Stimulated activated memory B cell treated with anti-CD40 and anti-IgM and Interleukin-4, amounts not matched to agents 10 μg/mL and 1 μg/mL and 100 μg/mL, for 72 hours (primary cell): Measurements from ENCODE around the gene PDE6D.
"Not testable (repeated sequence)": the region's sequence is repeated elsewhere in the genome, so short reads cannot be mapped to it uniquely, and the experiment has no call there.

Experiments
- ATAC-seq: fragments of 150-1000 bp; cut with Tn5 transposase; 2 replicates; pipeline ENCODE4 v1.10.0; 2021
- H3K27ac Mint-ChIP-seq: one replicate; pipeline ENCODE4 v1.8.0; 2022; ENCODE audit warnings: mild to moderate bottlenecking, mixed read lengths
- H3K27me3 Mint-ChIP-seq: one replicate; pipeline ENCODE4 v1.8.0; 2022; ENCODE audit warnings: mixed read lengths
- H3K36me3 Mint-ChIP-seq: one replicate; pipeline ENCODE4 v1.8.0; 2022; ENCODE audit warnings: mixed read lengths
- H3K4me1 Mint-ChIP-seq: one replicate; pipeline ENCODE4 v1.8.0; 2022; ENCODE audit warnings: mixed read lengths
- H3K4me3 Mint-ChIP-seq: one replicate; pipeline ENCODE4 v1.8.0; 2022; ENCODE audit warnings: mild to moderate bottlenecking, moderate library complexity, mixed read lengths
- H3K9me3 Mint-ChIP-seq: one replicate; pipeline ENCODE4 v1.8.0; 2022; ENCODE audit warnings: mixed read lengths

The PDE6D gene

GRCh38 chr2:231748153-231748896, 32.8 kb downstream of the PDE6D start:
- not testable (repeated sequence) for H3K4me3 Mint-ChIP-seq, H3K4me1 Mint-ChIP-seq, H3K27ac Mint-ChIP-seq, H3K36me3 Mint-ChIP-seq, H3K9me3 Mint-ChIP-seq, ATAC-seq, H3K27me3 Mint-ChIP-seq

- H3K36me3 Mint-ChIP-seq, result peaks cover under 1% of the 10 kb centered on the region
- H3K27me3 Mint-ChIP-seq, result no peaks in the 10 kb centered on the region
- H3K4me3 Mint-ChIP-seq, result no peak overlapping the region
- no peak overlapping the region for H3K27ac Mint-ChIP-seq
- no peaks in the 10 kb centered on the region for H3K9me3 Mint-ChIP-seq
- peaks cover 5% of the 10 kb centered on the region for H3K4me1 Mint-ChIP-seq
- ATAC-seq, result no peak
These were observed 35.6 kb downstream of the PDE6D start for GRCh38 chr2:231745303-231746038.

GRCh38 chr2:231743376-231744116, 37.5 kb downstream of the PDE6D start:
- Mint-ChIP-seq H3K27ac (no peak overlapping the region), H3K36me3 (peaks cover 12% of the 10 kb centered on the region), H3K4me1 (peaks cover 3% of the 10 kb centered on the region), H3K9me3 (no peaks in the 10 kb centered on the region), H3K4me3 (no peak overlapping the region), H3K27me3 (no peaks in the 10 kb centered on the region)
- no peak for ATAC-seq

GRCh38 chr2:231737761-231738160, 43.3 kb downstream of the PDE6D start:
- Mint-ChIP-seq H3K36me3 (peaks cover 35% of the 10 kb centered on the region), H3K4me1 (no peaks in the 10 kb centered on the region), H3K27ac (no peak overlapping the region), H3K27me3 (no peaks in the 10 kb centered on the region), H3K4me3 (no peak overlapping the region), H3K9me3 (no peaks in the 10 kb centered on the region)
- ATAC-seq, result no peak

- Mint-ChIP-seq H3K4me3 (no peak overlapping the region), H3K27me3 (no peaks in the 10 kb centered on the region), H3K9me3 (no peaks in the 10 kb centered on the region), H3K4me1 (no peaks in the 10 kb centered on the region), H3K36me3 (peaks cover 33% of the 10 kb centered on the region), H3K27ac (no peak overlapping the region)
- ATAC-seq, result no peak
These were observed 48.5 kb downstream of the PDE6D start for GRCh38 chr2:231732604-231733003.

- no peaks in the 10 kb centered on the region for H3K9me3 Mint-ChIP-seq
- H3K27ac Mint-ChIP-seq, result peak overlapping the region; percentile 5
- no peak overlapping the region for H3K4me3 Mint-ChIP-seq
- H3K36me3 Mint-ChIP-seq, result peaks cover 14% of the 10 kb centered on the region
- H3K4me1 Mint-ChIP-seq, result no peaks in the 10 kb centered on the region
- H3K27me3 Mint-ChIP-seq, result no peaks in the 10 kb centered on the region
- ATAC-seq, result no peak
These were observed 53.5 kb downstream of the PDE6D start for GRCh38 chr2:231727621-231728020.

GRCh38 chr2:231726276-231726675, 54.8 kb downstream of the PDE6D start:
- Mint-ChIP-seq H3K27me3 (no peaks in the 10 kb centered on the region), H3K27ac (no peak overlapping the region), H3K36me3 (peaks cover under 1% of the 10 kb centered on the region), H3K9me3 (no peaks in the 10 kb centered on the region), H3K4me3 (no peak overlapping the region), H3K4me1 (peaks cover 5% of the 10 kb centered on the region)
- no peak for ATAC-seq

- no peak overlapping the region for H3K4me3 Mint-ChIP-seq
- no peak overlapping the region for H3K27ac Mint-ChIP-seq
- H3K4me1 Mint-ChIP-seq, result peaks cover 13% of the 10 kb centered on the region
- H3K36me3 Mint-ChIP-seq, result no peaks in the 10 kb centered on the region
- no peaks in the 10 kb centered on the region for H3K27me3 Mint-ChIP-seq
- no peaks in the 10 kb centered on the region for H3K9me3 Mint-ChIP-seq
- ATAC-seq, result no peak
These were observed 55.6 kb downstream of the PDE6D start for GRCh38 chr2:231725476-231725875.

- H3K36me3 Mint-ChIP-seq, result no peaks in the 10 kb centered on the region
- no peak overlapping the region for H3K27ac Mint-ChIP-seq
- H3K4me3 Mint-ChIP-seq, result no peak overlapping the region
- H3K9me3 Mint-ChIP-seq, result no peaks in the 10 kb centered on the region
- no peak for ATAC-seq
- H3K4me1 Mint-ChIP-seq, result peaks cover 20% of the 10 kb centered on the region
- H3K27me3 Mint-ChIP-seq, result no peaks in the 10 kb centered on the region
These were observed 58.3 kb downstream of the PDE6D start for GRCh38 chr2:231722721-231723307.

- H3K4me1 Mint-ChIP-seq, result peaks cover 31% of the 10 kb centered on the region
- H3K36me3 Mint-ChIP-seq, result no peaks in the 10 kb centered on the region
- H3K9me3 Mint-ChIP-seq, result no peaks in the 10 kb centered on the region
- H3K4me3 Mint-ChIP-seq, result no peak overlapping the region
- peak; percentile 87 for ATAC-seq
- no peaks in the 10 kb centered on the region for H3K27me3 Mint-ChIP-seq
- peak overlapping the region; percentile 59 for H3K27ac Mint-ChIP-seq
These were observed 59.8 kb downstream of the PDE6D start for GRCh38 chr2:231720987-231721966.

GRCh38 chr2:231720292-231720986, 60.6 kb downstream of the PDE6D start:
- Mint-ChIP-seq H3K36me3 (peaks cover 7% of the 10 kb centered on the region), H3K27me3 (no peaks in the 10 kb centered on the region), H3K4me1 (peaks cover 40% of the 10 kb centered on the region), H3K4me3 (no peak overlapping the region), H3K27ac (peak overlapping the region; percentile 59), H3K9me3 (no peaks in the 10 kb centered on the region)
- ATAC-seq, result no peak

- Mint-ChIP-seq H3K27me3 (no peaks in the 10 kb centered on the region), H3K9me3 (no peaks in the 10 kb centered on the region), H3K4me3 (no peak overlapping the region), H3K27ac (no peak overlapping the region), H3K4me1 (peaks cover 56% of the 10 kb centered on the region), H3K36me3 (peaks cover 14% of the 10 kb centered on the region)
- ATAC-seq, result no peak
These were observed 62.3 kb downstream of the PDE6D start for GRCh38 chr2:231718799-231719198.

- ATAC-seq, result peak; percentile 70
- peaks cover 65% of the 10 kb centered on the region for H3K4me1 Mint-ChIP-seq
- no peak overlapping the region for H3K4me3 Mint-ChIP-seq
- peak overlapping the region; percentile 75 for H3K27ac Mint-ChIP-seq
- no peaks in the 10 kb centered on the region for H3K27me3 Mint-ChIP-seq
- H3K36me3 Mint-ChIP-seq, result peaks cover 24% of the 10 kb centered on the region
- no peaks in the 10 kb centered on the region for H3K9me3 Mint-ChIP-seq
These were observed 63.6 kb downstream of the PDE6D start for GRCh38 chr2:231717281-231718171.
